HFFc6 (cell line): ENCODE data around the gene ASPG. TPM values are rescaled to one million over a fixed set of nuclear protein-coding genes. Genes with fewer than 3 reads are reported as not detected.

Experiments used
- DNase-seq: peaks from one replicate; pipeline ENCODE4 v3.0.0-alpha.2; 2018
- H3K27ac Mint-ChIP-seq: 2 replicates; pipeline ENCODE4 v1.8.0; 2020; ENCODE audit warnings: mild to moderate bottlenecking, mixed read lengths
- H3K27me3 Mint-ChIP-seq: 2 replicates; pipeline ENCODE4 v1.8.0; 2021; ENCODE audit warnings: mild to moderate bottlenecking, moderate library complexity, mixed read lengths; ENCODE audit not compliant: insufficient read depth
- H3K36me3 Mint-ChIP-seq: 2 replicates; pipeline ENCODE4 v1.8.0; 2021; ENCODE audit warnings: low read depth, mixed read lengths
- H3K4me1 Mint-ChIP-seq: 2 replicates; pipeline ENCODE4 v1.8.0; 2020; ENCODE audit warnings: low read depth, mixed read lengths
- H3K4me3 Mint-ChIP-seq: 2 replicates; pipeline ENCODE4 v1.8.0; 2020; ENCODE audit warnings: mild to moderate bottlenecking, moderate library complexity, mixed read lengths
- H3K9me3 Mint-ChIP-seq: 2 replicates; pipeline ENCODE4 v1.8.0; 2020; ENCODE audit warnings: mild to moderate bottlenecking, mixed read lengths
- total RNA-seq, 6 experiments: library from RNA; stranded (reverse); fragmentation: NEBNext Ultra II Directional; extraction: Animal tissue kit (Norgen Biotek cat#: 25700); gene quantifications; 2 replicates in 1 of 6; 3 replicates in 5 of 6; pipeline ENCODE4 v1.2.3, GENCODE V29; 2021
- TF ChIP-seq, protein P1 (sequence below): fragments of 200-600 bp; sonication (generic); IDR thresholded peaks from 2 replicates; pipeline ENCODE4 v1.5.0; 2021; ENCODE audit warnings: antibody characterized with exemption, mild to moderate bottlenecking

Gene ASPG
- total RNA-seq, 6 experiments from 2014 or later = not detected

DNA sequence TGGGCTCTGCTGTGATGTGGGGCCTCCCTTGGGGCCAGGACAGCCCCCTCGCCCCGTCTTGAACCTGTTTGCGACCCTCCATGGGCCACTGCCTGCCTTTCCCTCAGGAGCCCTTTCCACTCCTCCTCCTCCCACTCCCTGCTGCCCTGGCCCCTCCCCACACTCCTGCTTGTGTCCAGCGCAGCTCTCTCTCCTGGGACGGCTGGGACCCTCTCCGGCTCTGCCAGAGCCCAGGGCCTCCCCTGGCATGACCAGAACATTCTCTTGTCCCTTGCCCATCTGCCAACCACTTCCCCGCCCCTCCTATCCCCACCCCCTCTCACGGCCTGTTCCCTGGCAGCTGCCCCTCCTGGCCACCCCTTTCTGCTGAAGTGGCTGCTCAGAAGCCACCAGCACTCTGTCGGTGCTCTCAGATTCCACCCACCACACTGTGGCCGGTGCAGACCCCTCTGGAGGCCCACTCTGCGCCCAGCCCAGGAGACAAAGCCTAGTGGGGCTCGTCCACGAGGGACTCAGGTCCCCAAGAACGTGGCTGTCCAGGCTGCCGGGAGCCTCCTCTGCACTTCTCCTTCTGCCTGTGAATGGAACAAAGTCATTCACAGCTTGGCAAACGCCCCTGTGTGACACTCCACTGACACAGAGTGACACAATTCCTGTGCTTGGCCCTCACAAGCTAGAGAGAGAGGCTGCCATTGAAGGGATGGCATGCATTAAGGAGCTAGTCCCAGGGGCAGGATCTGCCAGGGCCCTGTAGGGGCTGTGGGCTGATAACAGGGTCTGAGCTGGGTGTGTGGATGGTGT, 1.4 kb downstream of the ASPG start:
- Mint-ChIP-seq H3K27ac (no peak overlapping the region), H3K9me3 (no peaks in the 10 kb centered on the region), H3K36me3 (no peaks in the 10 kb centered on the region), H3K4me3 (no peak overlapping the region), H3K27me3 (peaks cover 14% of the 10 kb centered on the region), H3K4me1 (no peaks in the 10 kb centered on the region)
- TF ChIP-seq, protein P1, sequence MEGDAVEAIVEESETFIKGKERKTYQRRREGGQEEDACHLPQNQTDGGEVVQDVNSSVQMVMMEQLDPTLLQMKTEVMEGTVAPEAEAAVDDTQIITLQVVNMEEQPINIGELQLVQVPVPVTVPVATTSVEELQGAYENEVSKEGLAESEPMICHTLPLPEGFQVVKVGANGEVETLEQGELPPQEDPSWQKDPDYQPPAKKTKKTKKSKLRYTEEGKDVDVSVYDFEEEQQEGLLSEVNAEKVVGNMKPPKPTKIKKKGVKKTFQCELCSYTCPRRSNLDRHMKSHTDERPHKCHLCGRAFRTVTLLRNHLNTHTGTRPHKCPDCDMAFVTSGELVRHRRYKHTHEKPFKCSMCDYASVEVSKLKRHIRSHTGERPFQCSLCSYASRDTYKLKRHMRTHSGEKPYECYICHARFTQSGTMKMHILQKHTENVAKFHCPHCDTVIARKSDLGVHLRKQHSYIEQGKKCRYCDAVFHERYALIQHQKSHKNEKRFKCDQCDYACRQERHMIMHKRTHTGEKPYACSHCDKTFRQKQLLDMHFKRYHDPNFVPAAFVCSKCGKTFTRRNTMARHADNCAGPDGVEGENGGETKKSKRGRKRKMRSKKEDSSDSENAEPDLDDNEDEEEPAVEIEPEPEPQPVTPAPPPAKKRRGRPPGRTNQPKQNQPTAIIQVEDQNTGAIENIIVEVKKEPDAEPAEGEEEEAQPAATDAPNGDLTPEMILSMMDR = no peak
- DNase-seq = no peak

DNA sequence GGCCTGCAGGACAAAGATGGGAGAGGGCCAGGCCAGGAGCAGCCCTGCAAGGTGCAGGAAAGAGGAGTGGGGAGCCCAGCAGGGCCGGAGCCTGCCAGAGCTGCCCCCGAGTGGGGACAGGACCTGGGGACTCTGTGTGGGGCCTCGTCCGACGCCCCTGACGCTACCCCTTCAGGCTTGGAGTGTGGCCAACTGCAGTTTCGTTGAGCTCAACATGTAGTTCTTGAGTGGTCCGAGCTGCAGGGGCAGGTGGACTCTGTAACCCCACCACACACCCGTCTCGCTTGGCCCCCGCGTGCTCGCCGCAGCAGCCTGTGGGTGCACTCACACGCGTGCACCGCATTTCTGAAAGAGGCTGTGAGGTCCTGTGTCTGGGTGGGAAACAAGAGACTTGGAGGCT, 2.0 kb downstream of the ASPG start:
- H3K27me3 Mint-ChIP-seq = peaks cover 9% of the 10 kb centered on the region
- no peaks in the 10 kb centered on the region for H3K9me3 Mint-ChIP-seq
- no peak for DNase-seq
- H3K4me1 Mint-ChIP-seq = no peaks in the 10 kb centered on the region
- H3K4me3 Mint-ChIP-seq = no peak overlapping the region
- no peaks in the 10 kb centered on the region for H3K36me3 Mint-ChIP-seq
- TF ChIP-seq, protein P1 = no peak
- H3K27ac Mint-ChIP-seq = no peak overlapping the region

DNA sequence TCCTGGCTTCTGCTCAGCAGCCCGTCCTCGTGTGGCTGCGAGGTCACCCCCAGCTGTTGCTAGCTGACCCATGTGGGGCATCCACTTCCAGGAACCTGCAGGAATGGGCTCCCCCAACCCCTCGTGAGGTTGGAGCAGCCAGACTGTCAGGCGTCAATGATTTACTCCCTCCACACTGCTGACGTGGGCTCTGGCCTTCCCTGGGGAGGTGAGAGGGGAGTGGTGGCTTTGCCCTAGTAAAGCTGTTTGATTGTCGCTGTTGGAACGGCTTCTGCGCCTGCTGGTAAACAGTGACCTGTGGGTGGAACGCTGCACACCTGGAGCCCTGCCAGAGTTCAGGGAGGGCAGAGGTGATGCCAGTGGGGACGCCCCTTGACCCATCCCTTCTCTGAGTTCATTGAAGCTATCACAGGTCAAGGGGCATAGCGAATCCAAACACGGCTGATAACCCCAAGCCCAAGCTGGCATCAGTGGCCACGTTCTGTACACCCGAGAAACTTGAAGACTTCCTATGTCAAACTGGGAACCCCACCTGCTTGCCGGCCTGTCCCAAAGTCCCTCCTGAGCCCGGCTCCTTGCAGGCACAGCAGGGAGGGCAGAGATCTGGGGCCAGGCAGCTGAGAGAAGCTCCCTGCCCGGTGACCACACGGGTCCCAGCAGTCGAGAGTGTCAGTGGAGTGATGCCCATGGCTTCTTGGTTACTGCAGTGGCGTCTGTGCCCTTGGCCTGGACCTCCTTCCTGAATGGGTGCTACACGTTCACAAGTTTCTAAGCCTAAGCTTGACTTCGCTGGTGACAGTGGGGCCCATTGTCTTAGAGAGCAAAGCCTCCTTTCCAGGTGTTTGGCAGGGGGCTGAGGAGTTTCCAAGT, 2.7 kb downstream of the ASPG start:
- peaks cover 8% of the 10 kb centered on the region for H3K27me3 Mint-ChIP-seq
- no peak overlapping the region for H3K27ac Mint-ChIP-seq
- no peak overlapping the region for H3K4me3 Mint-ChIP-seq
- no peaks in the 10 kb centered on the region for H3K9me3 Mint-ChIP-seq
- DNase-seq = no peak
- no peaks in the 10 kb centered on the region for H3K36me3 Mint-ChIP-seq
- TF ChIP-seq, protein P1 = no peak
- no peaks in the 10 kb centered on the region for H3K4me1 Mint-ChIP-seq

DNA sequence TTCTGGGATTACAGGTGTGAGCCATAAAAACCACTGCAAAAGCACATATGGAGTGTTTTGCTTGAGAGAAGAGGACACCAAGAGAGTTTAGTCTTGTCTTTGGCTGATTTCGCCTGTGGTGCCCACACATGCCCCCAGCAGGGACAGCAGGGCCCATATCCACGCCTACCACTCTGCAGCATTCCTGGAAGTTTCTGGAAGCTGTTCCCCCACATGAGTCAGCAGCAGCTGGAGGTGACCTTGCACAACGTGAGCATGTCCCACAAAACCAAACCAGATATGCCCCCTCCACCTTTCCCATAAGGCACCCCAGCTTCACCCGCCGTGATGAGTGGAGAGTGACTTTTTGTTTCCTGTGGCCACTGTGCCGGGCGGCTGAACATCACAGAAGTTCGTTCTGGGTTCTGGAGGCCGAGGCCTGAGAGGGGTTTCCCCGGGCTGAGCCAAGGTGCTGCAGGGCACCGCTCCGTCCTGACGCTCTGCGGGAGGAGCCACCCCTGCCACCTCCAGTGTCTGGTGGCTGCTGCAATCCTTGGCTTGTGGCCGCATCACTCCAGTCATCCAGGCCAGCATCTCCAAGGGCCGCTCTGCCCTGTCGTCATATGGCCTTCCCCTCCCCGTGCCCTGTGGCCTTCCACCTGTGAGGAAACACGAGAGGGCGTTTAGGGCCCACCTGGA, 4.7 kb downstream of the ASPG start:
- no peak for DNase-seq

More for the DNA sequence above, 4.7 kb downstream of the ASPG start:
- Mint-ChIP-seq H3K4me3 (no peak overlapping the region), H3K36me3 (no peaks in the 10 kb centered on the region), H3K27ac (no peak overlapping the region), H3K4me1 (no peaks in the 10 kb centered on the region), H3K9me3 (no peaks in the 10 kb centered on the region), H3K27me3 (peaks cover 2% of the 10 kb centered on the region)
- TF ChIP-seq, protein P1 = no peak
